ENCODE results near the gene SF3B3. TPM values are rescaled to one million over a fixed set of nuclear protein-coding genes. Genes with fewer than 3 reads are reported as not detected.
"Not testable (repeated sequence)": the region's sequence is repeated elsewhere in the genome, so short reads cannot be mapped to it uniquely, and the experiment has no call there.

The SF3B3 gene
- total and polyA plus RNA-seq, 2 of the 13 experiments (the other 11 are each of a cell fraction or from before 2014, with no cell fraction given), result 157 to 500 TPM

DNA sequence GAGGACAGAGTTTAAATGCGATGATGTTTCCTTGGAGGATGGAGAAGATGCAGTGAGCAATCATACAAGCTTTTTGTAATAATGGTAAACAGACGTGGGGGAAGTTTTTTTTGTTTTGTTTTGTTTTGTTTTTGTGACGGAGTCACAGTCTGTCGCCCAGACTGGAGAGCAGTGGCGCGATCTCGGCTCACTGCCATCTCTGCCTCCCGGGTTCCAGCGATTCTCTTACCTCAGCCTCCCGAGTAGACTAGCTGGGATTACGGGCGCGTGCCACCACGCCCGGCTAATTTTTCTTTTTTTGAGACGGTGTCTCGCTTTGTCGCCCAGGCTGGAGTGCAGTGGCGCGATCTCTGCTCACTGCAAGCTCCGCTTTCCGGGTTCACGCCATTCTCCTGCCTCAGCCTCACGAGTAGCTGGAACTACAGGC lies 796 bp downstream of the SF3B3 start:
- Histone ChIP-seq H4K20me1 (ENCODE audit: insufficient read depth, low read length) (peaks cover 45% of the 10 kb centered on the region), H3K9ac (ENCODE audit: insufficient read depth, low read depth, low read length) (peak overlapping the region; percentile 99), H3K4me3 (replicated peaks in 1 of 3; ENCODE audit: insufficient read depth in 1 of 3, low read depth in 2 of 3, low read length in 3 of 3) (peak overlapping the region; percentile 98 to 99 (median 99)), H3K4me1 (ENCODE audit: insufficient read depth, low read length) (peaks cover 52% of the 10 kb centered on the region), H3K79me2 (ENCODE audit: insufficient read depth, low read length) (peaks cover 71% of the 10 kb centered on the region), H3K36me3 (replicated peaks in 1 of 2; ENCODE audit: control insufficient read depth in 1 of 2, insufficient read depth in 2 of 2, low read length in 2 of 2) (peaks cover 14 to 32% of the 10 kb centered on the region in 2 experiments; a peak in 4 of 5 replicates), H3K27ac (ENCODE audit: extremely low read length, insufficient read depth, low read length) (peak overlapping the region; percentile 93), H3K4me2 (ENCODE audit: low read depth, low read length) (peak overlapping the region; percentile 93)
- POLR2A ChIA-PET, result interaction anchor here (0.7 to 2.9 kb wide), 14 partner anchors 9 to 237 kb away, joined by 3 to 24 read pairs (median 3); partner anchors contain the start of genes DDX19A, DDX19B and FCSK
- 1% methylated on average over 24 of the region's 24 CpGs for WGBS (ENCODE audit: low lambda C conversion rate)
- TF ChIP-seq ZNF615 (CRISPR knock-in tag; IDR thresholded peaks at IDR 0.05; ENCODE audit: borderline replicate concordance) (0 out of 2 replicates have a peak, but pooled peaks have one; percentile 56), ZNF235 (CRISPR knock-in tag; IDR thresholded peaks at IDR 0.05; ENCODE audit: borderline replicate concordance) (0 out of 2 replicates have a peak, but pooled peaks have one; percentile 21), ZNF441 (CRISPR knock-in tag; IDR thresholded peaks at IDR 0.05; ENCODE audit: borderline replicate concordance) (peak; percentile 83; the same call in 1 of the 2 replicates), ZNF547 (CRISPR knock-in tag; IDR thresholded peaks at IDR 0.05) (0 out of 2 replicates have a peak, but pooled peaks have one; percentile 10), ZSCAN30 (CRISPR knock-in tag; IDR thresholded peaks at IDR 0.05) (0 out of 2 replicates have a peak, but pooled peaks have one; percentile 2), AGO2 (optimal IDR thresholded peaks at IDR 0.05; ENCODE audit: low read depth, low read length) (peak; percentile 37)
- in situ Hi-C loops (cut with HindIII; ENCODE audit: extremely low pct_ligation_motif_present, low pct_unique_long_range_greater_than_20kb); DNase-seq (ENCODE audit: low spot score); intact Hi-C loops (cut with micrococcal nuclease; ENCODE audit: unreplicated experiment); H2AFZ ChIP-seq (ENCODE audit: low read length); FAIRE-seq; H3K9me3 ChIP-seq (ENCODE audit: low read length); BruUV-seq (replicated peaks); CTCF ChIA-PET (ENCODE audit: low intra/inter-chr PET ratio, low total read pairs); H3K27me3 ChIP-seq (ENCODE audit: control insufficient read depth in 1 of 2, insufficient read depth in 2 of 2, low read length in 2 of 2): not testable (repeated sequence)
- ATAC-seq, result peak; percentile 36

DNA sequence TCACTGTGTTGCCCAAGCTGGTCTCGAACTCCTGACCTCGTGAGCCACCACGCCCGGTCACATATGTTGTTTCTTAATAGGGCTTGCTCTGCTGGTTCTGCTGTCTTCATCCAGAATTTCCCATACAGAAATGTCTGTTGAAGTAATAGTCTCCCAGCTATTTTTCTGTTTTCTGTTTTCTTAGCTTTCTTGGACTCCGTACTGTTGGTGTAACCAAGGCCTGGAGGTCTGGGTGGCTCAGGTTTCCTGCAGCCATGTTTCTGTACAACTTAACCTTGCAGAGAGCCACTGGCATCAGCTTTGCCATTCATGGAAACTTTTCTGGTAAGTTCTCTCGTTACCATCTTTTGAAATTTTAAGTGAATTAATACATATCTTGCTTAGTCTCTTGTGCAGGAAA lies 2.8 kb downstream of the SF3B3 start:
- no peak for ATAC-seq
- intact Hi-C loops (cut with micrococcal nuclease; ENCODE audit: unreplicated experiment), result no loop called here
- Histone ChIP-seq H3K4me2 (ENCODE audit: low read depth, low read length) (peak overlapping the region; percentile 60), H3K9me3 (ENCODE audit: low read length) (no peaks in the 10 kb centered on the region), H3K36me3 (replicated peaks in 1 of 2; ENCODE audit: control insufficient read depth in 1 of 2, insufficient read depth in 2 of 2, low read length in 2 of 2) (peaks cover 22 to 44% of the 10 kb centered on the region in 2 experiments), H2AFZ (ENCODE audit: low read length) (no peak overlapping the region), H3K4me1 (ENCODE audit: insufficient read depth, low read length) (peaks cover 53% of the 10 kb centered on the region), H3K27ac (ENCODE audit: extremely low read length, insufficient read depth, low read length) (peak overlapping the region; percentile 18), H4K20me1 (ENCODE audit: insufficient read depth, low read length) (peaks cover 53% of the 10 kb centered on the region), H3K27me3 (ENCODE audit: control insufficient read depth in 1 of 2, insufficient read depth in 2 of 2, low read length in 2 of 2) (peaks cover 0 to 5% of the 10 kb centered on the region in 2 experiments; a peak in 1 of 5 replicates), H3K4me3 (replicated peaks in 1 of 3; ENCODE audit: insufficient read depth in 1 of 3, low read depth in 2 of 3, low read length in 3 of 3) (peak overlapping the region; percentile 3 to 43 (median 32); a peak in 5 of 6 replicates), H3K9ac (ENCODE audit: insufficient read depth, low read depth, low read length) (peak overlapping the region; percentile 33; the same call in 1 of the 2 replicates), H3K79me2 (ENCODE audit: insufficient read depth, low read length) (peaks cover 78% of the 10 kb centered on the region)
- no TSS peak for BruUV-seq (replicated peaks)
- no peak for FAIRE-seq
- 85% methylated on average over 6 of the region's 6 CpGs for WGBS (ENCODE audit: low lambda C conversion rate)
- CTCF ChIA-PET (ENCODE audit: low intra/inter-chr PET ratio, low total read pairs), result no interaction called here
- POLR2A ChIA-PET, result interaction anchor here (1.6 to 2.9 kb wide), 2 partner anchors 22 to 146 kb away, joined by 3 to 24 read pairs; no protein-coding TSS in a partner anchor
- in situ Hi-C loops (cut with HindIII; ENCODE audit: extremely low pct_ligation_motif_present, low pct_unique_long_range_greater_than_20kb), result no loop called here
- no peak for DNase-seq (ENCODE audit: low spot score)
- TF ChIP-seq, protein P1, sequence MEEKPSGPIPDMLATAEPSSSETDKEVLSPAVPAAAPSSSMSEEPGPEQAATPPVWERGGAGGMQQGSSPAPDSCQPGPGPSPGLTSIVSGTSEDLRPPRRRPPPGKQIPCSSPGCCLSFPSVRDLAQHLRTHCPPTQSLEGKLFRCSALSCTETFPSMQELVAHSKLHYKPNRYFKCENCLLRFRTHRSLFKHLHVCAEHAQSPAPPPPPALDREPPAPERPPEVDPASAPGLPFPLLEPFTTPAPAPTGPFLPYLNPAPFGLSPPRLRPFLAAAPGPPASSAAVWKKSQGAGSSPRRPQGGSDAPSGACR (CRISPR knock-in tag; IDR thresholded peaks at IDR 0.05), result no peak
- TF ChIP-seq CBFB (CRISPR knock-in tag; IDR thresholded peaks at IDR 0.05), result 0 out of 2 replicates have a peak, but pooled peaks have one; percentile 24
- peak; percentile 68; the same call in 1 of the 2 replicates for TF ChIP-seq SIX1 (CRISPR knock-in tag; IDR thresholded peaks at IDR 0.05; ENCODE audit: borderline replicate concordance)
- 0 out of 2 replicates have a peak, but pooled peaks have one; percentile 5 for TF ChIP-seq RARA (CRISPR knock-in tag; IDR thresholded peaks at IDR 0.05)
- peak; percentile 43; the same call in 1 of the 2 replicates for TF ChIP-seq KDM3A (CRISPR knock-in tag; IDR thresholded peaks at IDR 0.05; ENCODE audit: low read depth)
- 0 out of 2 replicates have a peak, but pooled peaks have one; percentile 57 for TF ChIP-seq ZNF335 (CRISPR knock-in tag; IDR thresholded peaks at IDR 0.05)
- TF ChIP-seq DNMT3B (CRISPR knock-in tag; conservative IDR thresholded peaks at IDR 0.05), result no peak
- TF ChIP-seq LCORL (IDR thresholded peaks at IDR 0.05), result no peak
- no peak for TF ChIP-seq LCORL (CRISPR knock-in tag; IDR thresholded peaks at IDR 0.05)
- TF ChIP-seq, protein P2, sequence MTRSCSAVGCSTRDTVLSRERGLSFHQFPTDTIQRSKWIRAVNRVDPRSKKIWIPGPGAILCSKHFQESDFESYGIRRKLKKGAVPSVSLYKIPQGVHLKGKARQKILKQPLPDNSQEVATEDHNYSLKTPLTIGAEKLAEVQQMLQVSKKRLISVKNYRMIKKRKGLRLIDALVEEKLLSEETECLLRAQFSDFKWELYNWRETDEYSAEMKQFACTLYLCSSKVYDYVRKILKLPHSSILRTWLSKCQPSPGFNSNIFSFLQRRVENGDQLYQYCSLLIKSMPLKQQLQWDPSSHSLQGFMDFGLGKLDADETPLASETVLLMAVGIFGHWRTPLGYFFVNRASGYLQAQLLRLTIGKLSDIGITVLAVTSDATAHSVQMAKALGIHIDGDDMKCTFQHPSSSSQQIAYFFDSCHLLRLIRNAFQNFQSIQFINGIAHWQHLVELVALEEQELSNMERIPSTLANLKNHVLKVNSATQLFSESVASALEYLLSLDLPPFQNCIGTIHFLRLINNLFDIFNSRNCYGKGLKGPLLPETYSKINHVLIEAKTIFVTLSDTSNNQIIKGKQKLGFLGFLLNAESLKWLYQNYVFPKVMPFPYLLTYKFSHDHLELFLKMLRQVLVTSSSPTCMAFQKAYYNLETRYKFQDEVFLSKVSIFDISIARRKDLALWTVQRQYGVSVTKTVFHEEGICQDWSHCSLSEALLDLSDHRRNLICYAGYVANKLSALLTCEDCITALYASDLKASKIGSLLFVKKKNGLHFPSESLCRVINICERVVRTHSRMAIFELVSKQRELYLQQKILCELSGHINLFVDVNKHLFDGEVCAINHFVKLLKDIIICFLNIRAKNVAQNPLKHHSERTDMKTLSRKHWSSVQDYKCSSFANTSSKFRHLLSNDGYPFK (CRISPR knock-in tag; IDR thresholded peaks at IDR 0.05; ENCODE audit: borderline replicate concordance), result no peak
